SK-N-SH treated with all-trans-retinoic acid at 6 μM for 48 hours (cell line): Measurements from ENCODE around the gene FAM89B.

Source experiments
- ATAC-seq: fragments of 200-7000 bp; cut with Tn5 transposase; 3 replicates; pipeline ENCODE4 v1.9.1; 2020; ENCODE audit warnings: mild to moderate bottlenecking, moderate library complexity
- ARNTL ChIP-seq: fragments of 450-650 bp; formaldehyde crosslinking; IDR thresholded peaks from 2 replicates; pipeline ENCODE4 v1.5.0; 2020; ENCODE audit warnings: low read depth, mild to moderate bottlenecking, moderate library complexity, borderline replicate concordance
- BACH2 ChIP-seq: fragments of 250-450 bp; sonication (Bioruptor Pico); IDR thresholded peaks from 2 replicates; pipeline ENCODE4 v1.9.0; 2021; ENCODE audit warnings: mild to moderate bottlenecking, borderline replicate concordance
- CSDC2 ChIP-seq: fragments of 250-450 bp; sonication (Bioruptor Pico); IDR thresholded peaks from 2 replicates; pipeline ENCODE4 v1.5.0; 2020; ENCODE audit warnings: mild to moderate bottlenecking, moderate library complexity
- CSRNP3 ChIP-seq: fragments of 250-450 bp; sonication (Bioruptor Pico); IDR thresholded peaks from 2 replicates; pipeline ENCODE4 v1.5.1; 2021; ENCODE audit warnings: mild to moderate bottlenecking, moderate library complexity
- ESRRG ChIP-seq: fragments of 250-450 bp; sonication (Bioruptor Pico); IDR thresholded peaks from 2 replicates; pipeline ENCODE4 v1.6.1; 2021; ENCODE audit warnings: mild to moderate bottlenecking
- GLIS3 ChIP-seq: fragments of 250-450 bp; sonication (Bioruptor Pico); IDR thresholded peaks from 2 replicates; pipeline ENCODE4 v1.5.0; 2020; ENCODE audit warnings: mild to moderate bottlenecking, moderate library complexity
- ISL1 ChIP-seq: fragments of 250-450 bp; sonication (Bioruptor Pico); IDR thresholded peaks from 2 replicates; pipeline ENCODE4 v2.1.2; 2022; ENCODE audit warnings: mild to moderate bottlenecking, moderate library complexity
- PATZ1 ChIP-seq: fragments of 250-450 bp; sonication (Bioruptor Pico); IDR thresholded peaks from 2 replicates; pipeline ENCODE4 v1.8.0; 2020; ENCODE audit warnings: mild to moderate bottlenecking, moderate library complexity, borderline replicate concordance
- POU6F1 ChIP-seq: fragments of 250-450 bp; sonication (Bioruptor Pico); IDR thresholded peaks from 2 replicates; pipeline ENCODE4 v1.8.0; 2021; ENCODE audit warnings: low read depth, mild to moderate bottlenecking, moderate library complexity, borderline replicate concordance
- PPARA ChIP-seq: fragments of 250-450 bp; sonication (Bioruptor Pico); IDR thresholded peaks from 2 replicates; pipeline ENCODE4 v1.5.0; 2020; ENCODE audit warnings: mild to moderate bottlenecking, borderline replicate concordance
- RARB ChIP-seq: fragments of 250-450 bp; sonication (Bioruptor Pico); IDR thresholded peaks from 2 replicates; pipeline ENCODE4 v1.8.0; 2021; ENCODE audit warnings: mild to moderate bottlenecking, moderate library complexity
- SNAI2 ChIP-seq: fragments of 250-450 bp; sonication (Bioruptor Pico); IDR thresholded peaks from 2 replicates; pipeline ENCODE4 v1.5.0; 2020; ENCODE audit warnings: mild to moderate bottlenecking, moderate library complexity
- TCF4 ChIP-seq: fragments of 250-450 bp; sonication (Bioruptor Pico); IDR thresholded peaks from 2 replicates; pipeline ENCODE4 v1.8.0; 2021; ENCODE audit warnings: mild to moderate bottlenecking, moderate library complexity, borderline replicate concordance
- TOX ChIP-seq: fragments of 250-450 bp; sonication (Bioruptor Pico); IDR thresholded peaks from 2 replicates; pipeline ENCODE4 v1.8.0; 2021; ENCODE audit warnings: mild to moderate bottlenecking, moderate library complexity, borderline replicate concordance
- TSHZ2 ChIP-seq: fragments of 250-450 bp; sonication (Bioruptor Pico); IDR thresholded peaks from 2 replicates; pipeline ENCODE4 v1.5.0; 2020; ENCODE audit warnings: mild to moderate bottlenecking, moderate library complexity
- ZFP30 ChIP-seq: fragments of 450-650 bp; formaldehyde crosslinking; IDR thresholded peaks from 2 replicates; pipeline ENCODE4 v1.5.0; 2022; ENCODE audit warnings: mild to moderate bottlenecking, moderate library complexity
- ZNF565 ChIP-seq: fragments of 450-650 bp; formaldehyde crosslinking; conservative IDR thresholded peaks from 2 replicates; pipeline ENCODE4 v1.5.0; 2020; ENCODE audit warnings: low read depth, mild to moderate bottlenecking, moderate library complexity
- ZNF70 ChIP-seq: fragments of 450-650 bp; formaldehyde crosslinking; IDR thresholded peaks from 2 replicates; pipeline ENCODE4 v1.5.0; 2020; ENCODE audit warnings: mild to moderate bottlenecking, moderate library complexity

Gene FAM89B

GRCh38 chr11:65549096-65549495 lies 23.2 kb upstream of the FAM89B start (continued):
- no peak for TF ChIP-seq ZNF565 (CRISPR knock-in tag)
- TF ChIP-seq TSHZ2 = no peak

- TF ChIP-seq GLIS3 (CRISPR knock-in tag) (no peak), SNAI2 (CRISPR knock-in tag) (peak; percentile 86; the same call in 1 of the 2 replicates), CSDC2 (CRISPR knock-in tag) (no peak), ZFP30 (CRISPR knock-in tag) (no peak), ARNTL (CRISPR knock-in tag) (no peak), TOX (CRISPR knock-in tag) (no peak)
- peak; percentile 35 for ATAC-seq
Observed at GRCh38 chr11:65551572-65552387, 20.6 kb upstream of the FAM89B start.

GRCh38 chr11:65552388-65552951 lies 19.9 kb upstream of the FAM89B start:
- no peak for TF ChIP-seq TSHZ2
- no peak for TF ChIP-seq RARB (CRISPR knock-in tag)
- no peak for TF ChIP-seq TCF4 (CRISPR knock-in tag)
- TF ChIP-seq CSRNP3 (CRISPR knock-in tag) = no peak
- no peak for TF ChIP-seq ARNTL (CRISPR knock-in tag)
- no peak for TF ChIP-seq CSDC2 (CRISPR knock-in tag)
- no peak for TF ChIP-seq PATZ1 (CRISPR knock-in tag)
- no peak for TF ChIP-seq PPARA (CRISPR knock-in tag)
- TF ChIP-seq ESRRG (CRISPR knock-in tag) = no peak
- no peak for TF ChIP-seq ZNF70 (CRISPR knock-in tag)
- TF ChIP-seq TOX (CRISPR knock-in tag) = no peak
- no peak for TF ChIP-seq POU6F1 (CRISPR knock-in tag)
- no peak for TF ChIP-seq ISL1 (CRISPR knock-in tag)
- no peak for TF ChIP-seq BACH2 (CRISPR knock-in tag)
- no peak for ATAC-seq
